Vagina (tissue), 2 donors: ENCODE results near the gene TLDC2.
"Not testable (repeated sequence)": the region's sequence is repeated elsewhere in the genome, so short reads cannot be mapped to it uniquely, and the experiment has no call there.

Source experiments
- POLR2A ChIP-seq, 2 donors: fragments of 450-650 bp; IDR thresholded peaks; one replicate each; pipeline ENCODE4 v1.6.1; 2017; ENCODE audit warnings: antibody characterized with exemption in 2 of 2, mild to moderate bottlenecking in 2 of 2, moderate library complexity in 2 of 2
- TF ChIP-seq, protein P1 (sequence below), 3 experiments: fragments of 450-650 bp in 2 of 3; fragments of 200-600 bp in 1 of 3; sonication (generic) in 1 of 3; IDR thresholded peaks; one replicate each; pipeline ENCODE4 v1.5.1; 2017 to 2019; ENCODE audit warnings: antibody characterized with exemption in 3 of 3, mild to moderate bottlenecking in 2 of 3, moderate library complexity in 2 of 3

DNA sequence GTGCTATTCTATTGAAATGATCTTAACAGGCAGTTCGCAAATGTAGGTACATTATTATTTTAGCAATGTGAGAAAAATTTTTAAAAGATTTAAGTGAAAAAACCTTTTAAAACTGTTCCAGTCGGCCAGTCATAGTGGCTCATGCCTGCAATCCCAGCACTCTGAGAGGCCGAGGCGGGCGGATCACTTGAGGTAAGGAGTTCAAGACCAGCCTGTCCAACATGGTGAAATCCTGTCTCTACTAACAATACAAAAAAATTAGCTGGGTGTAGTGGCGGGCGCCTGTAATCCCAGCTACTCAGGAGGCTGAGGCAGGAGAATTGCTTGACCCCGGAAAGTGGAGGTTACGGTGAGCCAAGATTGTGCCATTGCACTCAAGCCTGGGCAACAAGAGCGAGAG is 29.6 kb downstream of the TLDC2 start:
- TF ChIP-seq POLR2A (IDR thresholded peaks at IDR 0.05) = not testable (repeated sequence)
- TF ChIP-seq, protein P1, sequence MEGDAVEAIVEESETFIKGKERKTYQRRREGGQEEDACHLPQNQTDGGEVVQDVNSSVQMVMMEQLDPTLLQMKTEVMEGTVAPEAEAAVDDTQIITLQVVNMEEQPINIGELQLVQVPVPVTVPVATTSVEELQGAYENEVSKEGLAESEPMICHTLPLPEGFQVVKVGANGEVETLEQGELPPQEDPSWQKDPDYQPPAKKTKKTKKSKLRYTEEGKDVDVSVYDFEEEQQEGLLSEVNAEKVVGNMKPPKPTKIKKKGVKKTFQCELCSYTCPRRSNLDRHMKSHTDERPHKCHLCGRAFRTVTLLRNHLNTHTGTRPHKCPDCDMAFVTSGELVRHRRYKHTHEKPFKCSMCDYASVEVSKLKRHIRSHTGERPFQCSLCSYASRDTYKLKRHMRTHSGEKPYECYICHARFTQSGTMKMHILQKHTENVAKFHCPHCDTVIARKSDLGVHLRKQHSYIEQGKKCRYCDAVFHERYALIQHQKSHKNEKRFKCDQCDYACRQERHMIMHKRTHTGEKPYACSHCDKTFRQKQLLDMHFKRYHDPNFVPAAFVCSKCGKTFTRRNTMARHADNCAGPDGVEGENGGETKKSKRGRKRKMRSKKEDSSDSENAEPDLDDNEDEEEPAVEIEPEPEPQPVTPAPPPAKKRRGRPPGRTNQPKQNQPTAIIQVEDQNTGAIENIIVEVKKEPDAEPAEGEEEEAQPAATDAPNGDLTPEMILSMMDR (IDR thresholded peaks at IDR 0.05) = not testable (repeated sequence)
